ENCODE data around the gene ARRB1. TPM values are rescaled to one million over a fixed set of nuclear protein-coding genes. Genes with fewer than 3 reads are reported as not detected.
A peak's percentile ranks its signal among the peaks of the same experiment; 100 is the strongest.

ARRB1 gene
- total and polyA plus RNA-seq, 9 of the 15 experiments (the other 6 are each of a cell fraction or from before 2014, with no cell fraction given): 6.6 to 45.4 (median 28.5) TPM

DNA sequence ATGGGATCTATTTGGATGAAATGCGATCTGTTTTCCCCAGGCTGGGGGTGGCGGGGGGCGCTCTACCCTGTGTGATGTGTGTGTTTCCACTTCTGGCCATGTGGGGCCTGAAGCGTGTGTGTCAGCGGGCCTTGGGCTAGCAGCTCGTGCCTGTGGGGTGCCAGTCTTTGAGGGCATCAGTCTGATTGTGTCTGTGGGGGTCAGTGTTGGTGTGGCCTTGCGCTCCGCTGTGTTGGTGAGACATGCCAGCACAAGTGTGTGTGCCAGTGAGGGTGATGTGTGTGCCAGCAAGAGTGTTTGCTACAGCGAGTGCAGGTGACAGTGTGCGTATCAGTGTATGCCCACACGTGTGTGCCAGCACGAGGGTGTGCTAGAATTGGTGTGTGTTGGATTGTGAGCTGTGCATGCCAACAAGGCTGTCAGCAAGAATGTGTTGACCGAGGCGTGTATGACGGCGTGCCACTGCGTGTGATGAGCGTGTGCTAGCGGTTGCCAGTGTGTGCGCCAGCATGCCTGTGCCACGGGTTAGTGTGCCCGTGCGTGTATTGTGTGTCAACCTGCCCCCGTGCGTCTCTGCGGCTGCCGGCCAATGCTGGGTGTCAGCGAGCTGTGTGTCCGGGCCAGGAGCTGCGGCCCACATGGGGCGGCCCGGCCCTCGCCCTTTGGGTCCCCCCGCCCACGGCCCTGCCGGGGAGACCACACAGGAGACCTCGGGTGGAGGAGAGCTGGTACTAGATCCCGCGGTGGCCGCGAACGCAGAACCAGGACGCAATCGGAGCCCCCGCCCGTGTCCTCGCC is 519 bp downstream of the ARRB1 start (continued):
- TF ChIP-seq, protein P1, sequence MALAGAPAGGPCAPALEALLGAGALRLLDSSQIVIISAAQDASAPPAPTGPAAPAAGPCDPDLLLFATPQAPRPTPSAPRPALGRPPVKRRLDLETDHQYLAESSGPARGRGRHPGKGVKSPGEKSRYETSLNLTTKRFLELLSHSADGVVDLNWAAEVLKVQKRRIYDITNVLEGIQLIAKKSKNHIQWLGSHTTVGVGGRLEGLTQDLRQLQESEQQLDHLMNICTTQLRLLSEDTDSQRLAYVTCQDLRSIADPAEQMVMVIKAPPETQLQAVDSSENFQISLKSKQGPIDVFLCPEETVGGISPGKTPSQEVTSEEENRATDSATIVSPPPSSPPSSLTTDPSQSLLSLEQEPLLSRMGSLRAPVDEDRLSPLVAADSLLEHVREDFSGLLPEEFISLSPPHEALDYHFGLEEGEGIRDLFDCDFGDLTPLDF (CRISPR knock-in tag; IDR thresholded peaks at IDR 0.05): 0 out of 2 replicates have a peak, but pooled peaks have one; percentile 16
- TF ChIP-seq ZSCAN29 (IDR thresholded peaks at IDR 0.05) (0 out of 2 replicates have a peak, but pooled peaks have one; percentile 18), CREM (IDR thresholded peaks at IDR 0.05; ENCODE audit: low read depth) (0 out of 2 replicates have a peak, but pooled peaks have one; percentile 22), ELF4 (CRISPR knock-in tag; IDR thresholded peaks at IDR 0.05) (0 out of 2 replicates have a peak, but pooled peaks have one; percentile 16), RB1 (IDR thresholded peaks at IDR 0.05; ENCODE audit: low read depth) (no peak; the same call in 1 of the 2 replicates), HMGN3 (IDR thresholded peaks at IDR 0.05; ENCODE audit: borderline replicate concordance, extremely low read depth, insufficient read length, low read depth, low read length) (no peak), NR4A1 (CRISPR knock-in tag; IDR thresholded peaks at IDR 0.05) (no peak), NR4A1 (tag; IDR thresholded peaks at IDR 0.05) (0 out of 2 replicates have a peak, but pooled peaks have one; percentile 56)
- TF ChIP-seq, protein P2, sequence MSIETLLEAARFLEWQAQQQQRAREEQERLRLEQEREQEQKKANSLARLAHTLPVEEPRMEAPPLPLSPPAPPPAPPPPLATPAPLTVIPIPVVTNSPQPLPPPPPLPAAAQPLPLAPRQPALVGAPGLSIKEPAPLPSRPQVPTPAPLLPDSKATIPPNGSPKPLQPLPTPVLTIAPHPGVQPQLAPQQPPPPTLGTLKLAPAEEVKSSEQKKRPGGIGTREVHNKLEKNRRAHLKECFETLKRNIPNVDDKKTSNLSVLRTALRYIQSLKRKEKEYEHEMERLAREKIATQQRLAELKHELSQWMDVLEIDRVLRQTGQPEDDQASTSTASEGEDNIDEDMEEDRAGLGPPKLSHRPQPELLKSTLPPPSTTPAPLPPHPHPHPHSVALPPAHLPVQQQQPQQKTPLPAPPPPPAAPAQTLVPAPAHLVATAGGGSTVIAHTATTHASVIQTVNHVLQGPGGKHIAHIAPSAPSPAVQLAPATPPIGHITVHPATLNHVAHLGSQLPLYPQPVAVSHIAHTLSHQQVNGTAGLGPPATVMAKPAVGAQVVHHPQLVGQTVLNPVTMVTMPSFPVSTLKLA (conservative IDR thresholded peaks at IDR 0.05): peak; percentile 46 to 65; a peak in 3 of 4 replicates
- TF ChIP-seq, protein P3, sequence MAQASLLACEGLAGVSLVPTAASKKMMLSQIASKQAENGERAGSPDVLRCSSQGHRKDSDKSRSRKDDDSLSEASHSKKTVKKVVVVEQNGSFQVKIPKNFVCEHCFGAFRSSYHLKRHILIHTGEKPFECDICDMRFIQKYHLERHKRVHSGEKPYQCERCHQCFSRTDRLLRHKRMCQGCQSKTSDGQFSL (CRISPR knock-in tag; IDR thresholded peaks at IDR 0.05): peak; percentile 50; the same call in 1 of the 2 replicates
- TF ChIP-seq, protein P3 (tag; IDR thresholded peaks at IDR 0.05): no peak
- TF ChIP-seq, protein P4, sequence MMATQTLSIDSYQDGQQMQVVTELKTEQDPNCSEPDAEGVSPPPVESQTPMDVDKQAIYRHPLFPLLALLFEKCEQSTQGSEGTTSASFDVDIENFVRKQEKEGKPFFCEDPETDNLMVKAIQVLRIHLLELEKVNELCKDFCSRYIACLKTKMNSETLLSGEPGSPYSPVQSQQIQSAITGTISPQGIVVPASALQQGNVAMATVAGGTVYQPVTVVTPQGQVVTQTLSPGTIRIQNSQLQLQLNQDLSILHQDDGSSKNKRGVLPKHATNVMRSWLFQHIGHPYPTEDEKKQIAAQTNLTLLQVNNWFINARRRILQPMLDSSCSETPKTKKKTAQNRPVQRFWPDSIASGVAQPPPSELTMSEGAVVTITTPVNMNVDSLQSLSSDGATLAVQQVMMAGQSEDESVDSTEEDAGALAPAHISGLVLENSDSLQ (IDR thresholded peaks at IDR 0.05): peak; percentile 22; the same call in 1 of the 2 replicates
